Amygdala (tissue), 56 donors: ENCODE measurements around the gene ADAM33.

ENCODE experiments used
- DNase-seq, 56 donors: peaks; one replicate each; lab custom pipeline; 2025; lab: John Stamatoyannopoulos, UW

Gene ADAM33

GRCh38 chr20:3681931-3682781, at the start of gene ADAM33:
Gene ADAM33, minus strand, starts transcription at chr20:3682010. Its CDS starts 6 bp downstream, at chr20:3682004.
- DNase-seq, result peak in 1 of 56 donors; percentile 30

GRCh38 chr20:3730803-3731672, 49.2 kb upstream of the ADAM33 start:
- no peak for DNase-seq

GRCh38 chr20:3729811-3730540, 48.2 kb upstream of the ADAM33 start:
- no peak for DNase-seq

- no peak for DNase-seq
These were observed 47.6 kb upstream of the ADAM33 start for GRCh38 chr20:3729378-3729777.

- no peak for DNase-seq
These were observed 47.1 kb upstream of the ADAM33 start for GRCh38 chr20:3728876-3729275.

GRCh38 chr20:3728354-3728753, 46.5 kb upstream of the ADAM33 start:
- no peak for DNase-seq

- DNase-seq, result peak in 3 of 56 donors; percentile 5 to 39 (median 8)
These were observed 45.7 kb upstream of the ADAM33 start for GRCh38 chr20:3727401-3728021.

GRCh38 chr20:3724356-3724755, 42.5 kb upstream of the ADAM33 start:
- no peak for DNase-seq

GRCh38 chr20:3723284-3723683, 41.5 kb upstream of the ADAM33 start:
- DNase-seq, result no peak

GRCh38 chr20:3721912-3722311, 40.1 kb upstream of the ADAM33 start:
- no peak for DNase-seq

- DNase-seq, result no peak
These were observed 38.8 kb upstream of the ADAM33 start for GRCh38 chr20:3720626-3721025.

- DNase-seq, result no peak
These were observed 38.3 kb upstream of the ADAM33 start for GRCh38 chr20:3720068-3720467.

- no peak for DNase-seq
These were observed 37.2 kb upstream of the ADAM33 start for GRCh38 chr20:3719046-3719445.

GRCh38 chr20:3716195-3716834, 34.5 kb upstream of the ADAM33 start:
- peak in 9 of 56 donors; percentile 4 to 25 (median 16) for DNase-seq

- DNase-seq, result peak in 2 of 56 donors; percentile 8 to 30
These were observed 32.3 kb upstream of the ADAM33 start for GRCh38 chr20:3714092-3714491.

- peak in 21 of 56 donors; percentile 6 to 61 (median 23) for DNase-seq
These were observed 30.6 kb upstream of the ADAM33 start, which contains the start of gene SIGLEC1 for GRCh38 chr20:3712279-3712873. Gene SIGLEC1, minus strand, starts transcription at chr20:3712600. Its CDS starts 5,472 bp downstream, at chr20:3707128.

GRCh38 chr20:3711484-3711941, 29.7 kb upstream of the ADAM33 start:
- no peak for DNase-seq

- peak in 48 of 56 donors; percentile 8 to 86 (median 50) for DNase-seq
These were observed 29.1 kb upstream of the ADAM33 start for GRCh38 chr20:3710703-3711483.
